Measurements from ENCODE around the gene BTBD9.

Gene BTBD9

GRCh38 chr6:38236631-38237030 lies 403.1 kb downstream of the BTBD9 start:
- no peak for DNase-seq (ENCODE audit: low spot score)

- no peak for DNase-seq (ENCODE audit: low spot score)
These were observed 404.6 kb downstream of the BTBD9 start for GRCh38 chr6:38234934-38235682.

GRCh38 chr6:38234141-38234540 lies 405.6 kb downstream of the BTBD9 start:
- no peak for DNase-seq (ENCODE audit: low spot score)

- DNase-seq (ENCODE audit: low spot score): no peak
These were observed 406.5 kb downstream of the BTBD9 start for GRCh38 chr6:38233161-38233791.

GRCh38 chr6:38225766-38226165 lies 414.0 kb downstream of the BTBD9 start:
- DNase-seq (ENCODE audit: low spot score): no peak

- DNase-seq (ENCODE audit: low spot score): no peak
These were observed 418.5 kb downstream of the BTBD9 start for GRCh38 chr6:38221251-38221650.

- DNase-seq (ENCODE audit: low spot score): no peak
These were observed 419.5 kb downstream of the BTBD9 start for GRCh38 chr6:38220069-38220723.

- no peak for DNase-seq (ENCODE audit: low spot score)
These were observed 421.5 kb downstream of the BTBD9 start for GRCh38 chr6:38218235-38218634.

GRCh38 chr6:38216451-38216850 lies 423.3 kb downstream of the BTBD9 start:
- DNase-seq (ENCODE audit: low spot score): no peak

GRCh38 chr6:38215651-38216311 lies 423.9 kb downstream of the BTBD9 start:
- no peak for DNase-seq (ENCODE audit: low spot score)

- DNase-seq (ENCODE audit: low spot score): no peak
These were observed 424.5 kb downstream of the BTBD9 start for GRCh38 chr6:38215225-38215624.

- no peak for DNase-seq (ENCODE audit: low spot score)
These were observed 425.6 kb downstream of the BTBD9 start for GRCh38 chr6:38214159-38214558.

GRCh38 chr6:38213251-38213658 lies 426.5 kb downstream of the BTBD9 start:
- no peak for DNase-seq (ENCODE audit: low spot score)

GRCh38 chr6:38212579-38212978 lies 427.1 kb downstream of the BTBD9 start:
- DNase-seq (ENCODE audit: low spot score): no peak

- no peak for DNase-seq (ENCODE audit: low spot score)
These were observed 427.6 kb downstream of the BTBD9 start for GRCh38 chr6:38212116-38212515.

GRCh38 chr6:38209371-38210260 lies 430.1 kb downstream of the BTBD9 start:
- DNase-seq (ENCODE audit: low spot score): no peak

- no peak for DNase-seq (ENCODE audit: low spot score)
These were observed 431.7 kb downstream of the BTBD9 start for GRCh38 chr6:38208028-38208427.

GRCh38 chr6:38207375-38207774 lies 432.4 kb downstream of the BTBD9 start:
- no peak for DNase-seq (ENCODE audit: low spot score)

- no peak for DNase-seq (ENCODE audit: low spot score)
These were observed 441.5 kb downstream of the BTBD9 start for GRCh38 chr6:38198219-38198618.

- no peak for DNase-seq (ENCODE audit: low spot score)
These were observed 444.6 kb downstream of the BTBD9 start for GRCh38 chr6:38195113-38195635.

GRCh38 chr6:38194589-38194988 lies 445.1 kb downstream of the BTBD9 start:
- DNase-seq (ENCODE audit: low spot score): no peak

- no peak for DNase-seq (ENCODE audit: low spot score)
These were observed 445.5 kb downstream of the BTBD9 start for GRCh38 chr6:38194282-38194572.
